ENCODE results near the gene C3AR1.
A peak's percentile ranks its signal among the peaks of the same experiment; 100 is the strongest.
"Not testable (repeated sequence)": the region's sequence is repeated elsewhere in the genome, so short reads cannot be mapped to it uniquely, and the experiment has no call there.

Gene C3AR1

GRCh38 chr12:8026291-8026900 is 39.8 kb downstream of the C3AR1 start:
- DNase-seq = peak; percentile 95

- DNase-seq = peak; percentile 59
These were observed 47.2 kb downstream of the C3AR1 start for GRCh38 chr12:8018666-8019581.

- not testable (repeated sequence) for DNase-seq
These were observed 47.9 kb downstream of the C3AR1 start for GRCh38 chr12:8018213-8018612.

GRCh38 chr12:8014836-8015235 is 51.3 kb downstream of the C3AR1 start:
- no peak for DNase-seq

GRCh38 chr12:8012651-8013309 is 53.4 kb downstream of the C3AR1 start:
- DNase-seq = no peak

GRCh38 chr12:8011331-8011730 is 54.8 kb downstream of the C3AR1 start:
- no peak for DNase-seq
